ENCODE measurements around the gene SLC10A7.

The SLC10A7 gene

DNA sequence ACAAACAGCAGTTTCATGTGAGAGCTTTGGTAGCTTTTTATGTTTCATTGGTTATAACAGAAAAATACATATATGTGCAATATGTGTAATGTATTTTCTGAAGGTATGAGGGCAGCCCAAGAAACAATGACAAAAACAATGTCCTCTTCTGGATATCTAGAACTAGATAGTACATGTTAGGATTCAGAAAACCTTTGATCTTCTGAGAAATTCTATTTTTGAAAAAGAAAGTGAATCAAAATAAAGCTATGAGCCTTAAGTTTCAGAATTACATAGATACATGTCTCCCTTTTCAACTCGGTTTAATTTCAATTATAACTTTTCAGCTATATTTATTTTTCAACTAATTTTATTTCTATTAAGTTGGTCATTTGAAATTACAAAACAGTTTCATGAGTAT, 175.5 kb downstream of the SLC10A7 start:
- no peak for DNase-seq

DNA sequence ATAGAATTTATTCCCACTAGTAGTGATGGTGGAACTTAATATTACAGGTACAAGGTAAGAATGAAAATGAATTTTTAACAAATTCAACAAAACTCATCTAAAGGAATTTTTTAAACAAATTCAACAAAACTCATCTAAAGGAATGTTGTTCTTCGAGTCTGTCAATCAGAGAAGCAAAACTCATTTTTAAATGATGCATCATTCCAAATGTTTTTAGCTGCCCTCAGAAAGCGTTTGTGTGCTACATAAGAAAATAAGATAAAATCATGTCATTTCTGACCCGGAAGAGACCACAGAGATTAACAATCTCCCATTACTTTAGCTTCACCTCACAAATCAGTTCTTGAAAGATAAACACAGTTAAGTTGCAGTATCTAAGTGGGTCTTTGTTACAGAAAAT, 178.0 kb downstream of the SLC10A7 start:
- no peak for DNase-seq

DNA sequence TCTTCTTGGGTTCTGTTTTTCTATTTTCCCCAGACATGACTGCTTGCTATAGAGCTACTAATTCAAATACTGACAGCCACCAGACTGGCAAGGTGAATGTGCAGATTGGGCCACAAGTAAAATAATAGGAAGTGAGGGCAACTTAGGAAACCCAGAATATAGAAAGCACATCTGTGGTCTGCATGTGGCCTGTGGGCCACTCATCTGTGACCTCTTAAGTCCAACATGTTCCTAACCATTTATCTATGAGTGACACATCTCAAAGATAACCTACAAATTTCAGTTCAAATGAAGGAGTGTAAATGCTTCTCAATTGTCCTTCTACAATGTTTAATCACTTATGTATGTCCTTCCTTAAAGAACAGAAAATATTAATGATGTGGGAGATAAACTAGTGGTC, 178.5 kb downstream of the SLC10A7 start:
- no peak for DNase-seq

DNA sequence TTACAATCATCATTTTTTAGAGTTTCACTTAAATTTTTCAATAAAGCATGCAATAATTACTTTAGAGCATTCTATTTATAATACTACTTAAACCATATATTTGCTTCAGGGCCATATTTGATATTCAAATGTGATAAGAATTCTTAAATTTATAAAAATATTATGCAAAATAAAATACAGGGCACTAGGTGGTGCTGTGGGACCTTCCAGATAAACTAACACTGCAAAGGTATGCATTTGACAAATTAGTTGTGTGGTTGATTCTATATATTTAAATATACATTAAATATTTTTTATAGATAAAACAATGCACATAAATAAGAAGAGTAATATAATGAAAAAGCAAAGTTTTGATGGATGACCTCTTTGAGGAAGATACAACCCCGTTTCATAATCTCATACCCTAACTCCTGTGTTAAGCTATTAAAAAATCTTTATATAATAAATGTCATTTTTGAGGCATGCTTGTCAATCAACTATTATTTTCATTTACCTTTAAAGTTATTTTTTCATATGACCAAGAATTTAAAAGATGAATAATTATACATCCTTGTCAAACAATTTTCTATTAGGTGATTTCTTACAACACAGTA, 179.0 kb downstream of the SLC10A7 start:
- no peak for DNase-seq

DNA sequence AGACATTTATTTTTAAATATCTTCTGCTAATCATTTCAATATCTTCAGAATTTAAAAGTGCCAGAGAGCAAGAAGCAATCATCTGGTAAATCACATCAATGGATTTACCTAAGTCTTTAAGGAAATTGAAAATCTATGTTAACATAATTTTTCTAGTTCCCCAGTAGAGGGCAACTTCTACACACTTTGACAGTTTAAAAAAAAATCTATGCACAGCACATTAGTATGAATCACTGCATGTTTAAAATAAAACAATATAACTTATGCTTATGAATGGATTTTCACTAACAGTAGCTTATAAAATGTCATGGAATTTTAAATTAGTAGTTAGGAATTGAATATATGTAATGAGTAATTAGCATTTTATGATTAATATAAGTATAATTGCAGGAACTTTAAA, 180.9 kb downstream of the SLC10A7 start:
- DNase-seq: no peak

DNA sequence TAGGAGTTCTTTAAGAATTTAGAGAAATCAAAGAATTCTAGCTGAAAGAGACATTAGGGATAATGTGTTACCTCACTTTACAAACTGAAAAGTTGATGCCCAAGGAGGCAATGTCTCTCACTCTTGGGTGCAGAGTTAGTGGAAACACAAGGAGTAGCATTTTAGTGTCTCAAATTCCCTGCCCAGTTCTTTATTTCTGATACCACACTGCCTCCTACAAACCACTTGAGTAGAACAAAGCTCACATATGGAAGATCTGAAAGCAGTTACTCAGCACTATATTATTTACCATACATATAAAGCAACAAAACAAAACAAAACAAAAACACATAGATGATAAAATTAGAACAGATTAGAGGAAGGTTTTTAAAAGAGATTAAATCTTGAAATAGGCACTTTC, 183.2 kb downstream of the SLC10A7 start:
- no peak for DNase-seq

DNA sequence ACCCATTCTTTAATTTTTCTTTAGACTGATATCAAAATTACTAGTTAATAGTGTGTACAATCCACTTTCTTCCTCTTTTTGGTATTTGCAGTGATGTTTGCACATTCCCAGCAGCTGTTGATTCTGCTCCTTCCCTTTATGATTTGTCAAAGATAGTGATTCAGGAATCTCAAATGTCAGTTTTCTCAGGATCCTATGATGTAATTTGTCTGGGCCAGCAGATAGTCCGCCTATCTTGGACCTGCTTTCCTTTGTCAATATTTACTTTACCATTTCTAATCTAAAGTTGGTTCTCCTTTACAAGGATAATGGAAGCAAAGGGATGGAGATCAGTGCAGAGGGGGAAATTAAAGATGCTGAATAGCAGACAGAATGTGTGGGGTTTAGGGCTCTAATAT, 185.3 kb downstream of the SLC10A7 start:
- no peak for DNase-seq

DNA sequence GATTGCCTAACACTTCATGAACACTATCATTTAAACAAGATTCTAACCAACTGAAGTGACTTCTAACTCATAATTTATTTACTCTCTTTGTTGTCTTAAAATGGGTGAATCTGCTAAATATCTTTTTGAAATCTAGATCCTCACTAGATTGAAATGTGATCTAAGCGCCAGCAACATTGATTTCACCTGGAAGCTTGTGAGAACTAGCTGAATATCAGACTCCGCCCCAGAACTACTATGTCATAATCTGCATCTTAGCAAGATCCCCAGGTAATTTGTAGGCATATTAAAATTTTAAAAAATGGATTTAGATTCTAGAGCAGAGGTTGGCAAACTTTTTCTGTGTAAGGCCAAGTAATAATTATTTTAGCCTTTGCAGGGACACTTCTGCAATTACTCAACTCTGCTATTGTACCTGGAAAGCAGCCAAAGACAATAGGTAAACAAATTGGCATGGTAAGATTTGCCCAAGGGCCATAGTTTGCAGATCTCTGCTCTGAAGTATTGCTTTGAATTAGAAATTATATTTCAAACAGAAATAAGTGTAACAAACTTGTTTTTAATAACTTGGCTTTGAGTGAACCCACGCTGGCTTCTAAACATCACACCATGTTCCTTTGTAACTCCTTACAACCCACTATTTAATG, 185.9 kb downstream of the SLC10A7 start:
- DNase-seq: no peak

DNA sequence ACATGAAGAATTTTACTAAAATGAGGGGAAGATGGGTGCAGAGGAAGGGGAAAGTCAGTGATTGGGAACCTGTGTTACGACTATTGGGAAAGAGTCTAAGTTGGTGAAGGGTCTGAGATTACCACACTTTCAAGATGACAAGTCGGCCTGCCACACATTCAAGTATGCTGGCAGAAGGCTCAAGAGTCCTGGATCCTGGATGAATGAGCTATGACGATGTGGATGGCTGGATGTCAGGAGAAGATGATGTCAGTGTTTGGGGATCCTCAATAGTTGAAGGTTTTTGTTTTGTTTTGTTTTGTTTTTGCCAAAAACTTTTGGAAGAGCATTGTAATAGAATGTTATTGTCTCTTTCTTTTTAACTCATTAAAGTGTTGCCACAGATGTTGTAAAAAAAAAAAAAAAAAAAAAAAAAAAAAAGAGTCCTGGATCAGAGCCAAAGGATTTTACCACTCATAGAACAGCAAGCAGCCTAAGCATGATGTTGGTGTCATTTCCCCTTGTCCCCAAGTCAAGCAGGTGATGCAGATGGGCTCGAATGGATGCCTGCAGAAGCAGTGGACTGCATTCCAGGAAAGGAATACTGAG, 186.8 kb downstream of the SLC10A7 start:
- DNase-seq: no peak

DNA sequence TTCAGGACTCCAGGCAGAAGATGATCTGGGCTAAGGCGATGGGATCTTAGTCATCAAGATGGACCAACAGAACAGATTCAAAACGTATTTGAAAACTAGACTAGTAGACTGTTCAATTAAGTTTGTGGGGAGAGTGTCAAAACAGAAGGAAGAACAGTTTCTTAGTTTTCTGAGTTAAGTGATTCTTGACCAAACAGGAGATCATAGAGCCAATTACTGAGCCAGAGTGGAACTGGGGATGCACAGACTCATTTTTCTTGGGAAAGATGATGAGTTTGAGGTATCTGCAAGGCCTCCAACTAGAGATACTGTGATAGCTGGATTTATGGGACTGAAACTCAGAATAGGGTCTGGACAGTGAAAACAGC, 187.9 kb downstream of the SLC10A7 start:
- DNase-seq: no peak

DNA sequence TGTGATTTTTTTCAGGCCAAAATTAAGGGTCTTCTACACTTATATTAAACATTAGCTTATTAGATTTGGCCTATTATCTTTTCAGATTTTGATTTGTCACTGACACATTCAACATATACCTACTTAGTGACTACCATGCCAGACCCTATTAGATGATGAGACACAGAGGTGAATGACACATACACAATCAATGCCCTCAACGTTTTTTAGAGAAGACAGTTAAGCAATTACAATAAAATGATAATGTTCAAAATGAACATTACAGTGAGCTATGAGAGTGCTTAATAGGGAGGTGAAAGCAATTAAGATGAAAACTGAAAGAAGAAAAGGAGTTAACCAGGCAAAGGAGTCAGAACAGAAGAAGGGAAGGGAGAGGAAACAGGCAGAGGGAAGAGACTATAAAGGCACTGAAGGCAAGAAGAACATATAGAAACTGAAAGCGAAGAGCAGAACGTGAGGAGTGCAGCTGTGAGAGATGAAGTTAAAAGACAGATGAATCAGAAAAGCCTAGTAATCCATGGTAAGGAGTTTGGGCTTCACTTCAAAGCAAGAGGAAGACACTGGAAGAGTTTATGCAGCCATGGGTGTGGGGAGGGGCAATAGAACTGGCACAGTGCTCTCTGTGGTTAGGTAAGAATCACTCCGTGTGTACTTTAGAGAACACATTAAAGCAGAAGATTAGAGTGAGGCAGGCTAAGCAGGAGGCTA, 188.4 kb downstream of the SLC10A7 start:
- no peak for DNase-seq

DNA sequence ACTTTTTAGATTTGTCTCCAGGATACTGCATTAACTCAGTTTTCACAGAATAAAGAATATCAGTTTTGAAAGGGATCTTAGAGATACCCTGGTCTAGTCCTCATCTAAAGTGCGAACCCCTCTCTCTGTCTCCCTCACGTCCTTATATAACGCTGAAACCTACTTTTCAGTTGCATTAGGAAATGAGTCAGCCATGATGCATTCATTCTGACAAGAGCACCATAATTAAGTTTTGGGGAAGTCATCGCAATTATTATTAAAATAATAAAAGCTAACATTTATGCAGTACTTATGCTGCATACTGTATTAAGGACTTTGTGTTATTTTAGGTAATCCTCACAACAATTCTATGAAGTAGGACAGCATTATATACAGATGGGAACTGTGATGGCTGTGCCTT, 191.3 kb downstream of the SLC10A7 start:
- DNase-seq: no peak

DNA sequence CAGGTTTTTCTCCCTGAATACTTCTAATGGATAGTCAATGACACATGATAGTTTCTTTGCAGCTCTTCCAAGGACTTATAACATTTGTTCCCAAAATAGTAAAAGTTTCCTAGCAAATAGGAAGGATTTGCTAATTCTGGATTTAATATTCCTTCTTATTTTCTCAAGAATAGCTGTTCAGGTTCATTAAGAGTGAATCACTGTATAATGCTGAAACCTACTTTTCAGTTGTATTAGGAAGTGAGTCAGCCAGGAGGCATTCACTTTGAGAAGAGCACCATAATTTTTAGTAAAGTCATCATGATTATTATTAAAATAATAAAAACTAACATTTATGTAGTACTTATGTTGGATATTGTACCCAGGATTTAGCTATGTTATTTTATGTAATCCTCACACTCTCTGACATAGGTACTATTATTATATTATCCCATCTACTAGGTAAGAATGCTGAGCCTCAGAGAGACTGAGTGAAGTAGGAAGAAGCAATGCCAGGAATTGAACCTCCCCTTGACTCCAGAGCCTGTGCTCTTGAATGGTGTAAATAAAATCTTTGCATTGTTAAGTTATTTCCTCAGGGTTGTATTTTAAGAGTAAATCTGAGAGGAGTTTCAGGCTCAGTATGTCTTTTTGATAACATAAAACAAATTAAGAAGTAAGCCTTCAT, 192.6 kb downstream of the SLC10A7 start:
- no peak for DNase-seq

DNA sequence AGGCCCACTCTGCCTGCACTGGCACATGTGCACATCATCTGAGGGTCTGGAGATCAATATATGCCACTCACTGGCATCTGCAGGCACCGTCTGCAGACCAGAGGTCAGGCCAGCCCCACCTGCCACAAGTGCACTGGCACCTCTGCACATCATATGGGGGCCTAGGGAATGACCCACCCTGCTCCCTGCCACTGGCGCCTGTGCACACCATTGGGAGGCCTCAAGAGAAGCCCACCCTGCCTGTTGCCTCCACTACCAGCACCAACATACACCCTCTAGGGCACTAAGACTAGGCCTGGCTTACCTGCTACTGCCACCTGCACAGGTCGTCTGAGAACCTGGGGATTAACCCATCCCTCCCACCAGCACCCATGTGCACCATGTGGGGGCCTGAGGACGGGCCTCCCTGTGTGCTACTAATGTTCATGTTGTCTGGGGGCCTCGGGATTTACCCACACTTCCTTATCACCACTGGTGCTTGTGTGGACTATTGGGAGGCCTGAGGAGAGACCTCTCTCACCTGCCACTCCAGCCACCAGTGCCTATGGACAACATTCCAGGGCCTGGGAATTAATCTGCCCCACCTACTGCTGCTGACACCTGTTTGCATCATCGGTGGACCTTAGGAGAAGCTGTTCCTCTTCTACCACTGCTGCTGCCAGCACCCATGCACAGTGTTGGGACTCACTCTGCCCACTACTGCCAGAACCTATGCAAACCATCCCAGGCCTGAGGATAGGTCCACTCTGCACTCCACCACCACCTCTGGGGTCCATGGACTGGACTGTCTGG, 193.7 kb downstream of the SLC10A7 start:
- DNase-seq: no peak

DNA sequence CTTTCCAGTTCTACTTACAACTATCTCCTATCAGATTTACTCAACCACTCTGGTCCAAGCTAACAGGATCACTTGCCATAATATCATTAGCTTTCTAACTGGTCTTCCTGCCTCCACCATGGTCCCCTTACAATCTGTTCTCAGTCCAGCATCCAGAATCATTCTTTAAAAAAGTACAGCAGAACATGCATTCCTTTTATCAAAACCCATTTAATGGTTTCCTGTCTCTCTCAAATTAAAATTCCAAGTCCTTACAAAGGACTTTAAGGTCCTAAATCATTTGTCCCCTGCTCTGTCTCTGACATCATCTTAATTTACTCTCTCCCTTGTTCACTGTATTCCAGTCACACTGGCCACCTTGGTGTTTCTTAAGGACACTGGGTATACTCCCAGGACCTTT, 202.8 kb downstream of the SLC10A7 start:
- no peak for DNase-seq

DNA sequence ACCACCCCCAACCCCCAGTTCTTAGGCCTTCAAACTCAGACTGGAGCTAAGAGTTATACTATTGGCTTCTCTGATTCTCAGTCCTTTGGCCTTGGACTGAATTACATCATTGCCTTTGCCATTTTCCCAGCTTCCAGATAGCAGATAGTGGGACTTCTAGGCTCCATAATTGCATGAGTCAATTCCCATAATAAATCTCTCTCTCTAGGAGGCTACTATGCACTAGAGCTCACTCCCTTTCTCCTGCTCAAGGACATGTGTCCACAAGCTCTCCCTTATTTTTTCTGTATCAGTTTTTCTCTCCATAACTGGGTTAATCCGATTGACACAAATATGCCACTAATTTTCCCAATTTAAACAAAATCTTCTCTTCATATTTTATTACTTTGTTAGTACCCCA, 204.0 kb downstream of the SLC10A7 start:
- no peak for DNase-seq

DNA sequence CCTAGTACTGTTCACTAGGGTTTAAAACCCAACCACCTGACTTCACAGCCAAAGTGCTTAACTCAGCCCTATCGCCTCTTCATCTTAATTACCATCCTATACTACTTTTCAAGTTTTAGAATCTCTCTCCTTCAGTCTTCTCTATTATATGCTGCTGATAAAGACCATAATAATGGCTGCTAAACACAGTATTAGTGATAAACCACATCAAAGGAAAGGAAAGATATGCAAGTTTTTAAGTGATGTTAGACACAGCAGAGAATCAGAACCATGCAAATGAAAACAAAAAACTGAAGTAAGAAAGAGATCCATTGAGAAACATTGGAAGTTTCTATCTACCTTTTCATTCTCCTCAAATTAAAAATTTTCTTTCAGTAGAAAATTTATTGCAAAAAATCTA, 206.6 kb downstream of the SLC10A7 start:
- DNase-seq: no peak

DNA sequence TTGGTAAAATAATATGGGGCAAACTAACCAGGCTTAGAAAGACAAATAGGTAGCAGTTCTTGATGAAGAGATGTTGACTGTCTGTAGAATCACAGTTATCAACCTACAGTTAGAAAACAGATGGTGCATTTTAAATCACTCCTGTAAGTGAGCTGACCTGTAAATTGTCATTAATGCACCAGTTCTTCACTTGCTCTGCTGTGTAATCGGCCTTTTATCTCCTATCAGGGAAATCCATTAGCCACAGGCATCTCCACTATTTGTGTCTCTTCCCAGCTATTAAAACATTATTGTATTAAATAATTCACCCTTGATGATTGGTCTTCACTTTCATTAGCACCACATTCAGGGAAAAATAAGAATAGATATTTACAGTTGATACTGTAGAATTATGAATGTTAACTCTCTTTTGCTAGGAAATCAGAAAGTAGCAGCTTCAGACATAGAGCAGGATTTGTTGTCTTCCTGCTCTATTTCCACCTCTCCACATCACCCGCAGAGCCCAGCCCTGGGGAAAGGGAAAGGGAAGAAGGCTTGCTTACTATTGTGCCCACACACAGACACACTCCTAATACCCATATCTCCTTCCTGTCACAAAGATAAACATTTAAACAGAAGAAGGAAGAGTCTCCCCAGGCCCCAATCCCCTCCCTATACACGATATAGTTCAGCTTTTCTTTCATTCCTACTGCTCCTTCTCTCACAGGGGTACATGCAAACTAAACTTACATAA, 210.3 kb downstream of the SLC10A7 start:
- no peak for DNase-seq

DNA sequence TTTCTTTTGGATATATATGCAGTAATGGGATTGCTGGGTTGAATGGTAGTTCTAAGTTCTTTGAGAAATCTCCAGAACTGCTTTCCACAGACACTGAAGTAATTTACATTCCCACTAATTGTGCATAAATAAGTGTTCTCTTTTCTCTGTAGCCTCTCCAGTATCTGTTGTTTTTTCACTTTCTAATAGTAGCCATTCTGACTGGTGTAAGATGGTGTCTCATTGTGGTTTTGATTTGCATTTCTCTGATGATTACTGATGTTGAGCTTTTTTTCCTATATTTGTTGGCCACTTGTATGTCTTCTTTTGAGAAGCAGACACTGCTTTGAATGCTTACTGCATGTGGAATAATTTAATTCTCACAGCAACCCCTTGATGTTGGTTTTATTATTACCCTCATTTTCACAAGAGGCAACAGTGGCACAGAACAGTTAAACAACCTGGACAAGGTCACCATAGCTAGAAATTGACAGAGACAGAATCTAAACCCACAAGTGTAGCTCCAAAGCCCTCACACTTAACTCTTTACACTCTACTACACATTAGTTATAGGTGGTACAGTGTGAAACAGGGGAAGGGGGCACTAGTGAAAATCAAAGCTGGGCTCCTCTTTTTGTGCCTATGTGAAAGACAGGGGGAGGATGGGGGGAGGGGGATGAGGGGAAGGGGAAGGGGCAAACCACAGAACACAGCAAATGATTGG, 211.3 kb downstream of the SLC10A7 start:
- no peak for DNase-seq

DNA sequence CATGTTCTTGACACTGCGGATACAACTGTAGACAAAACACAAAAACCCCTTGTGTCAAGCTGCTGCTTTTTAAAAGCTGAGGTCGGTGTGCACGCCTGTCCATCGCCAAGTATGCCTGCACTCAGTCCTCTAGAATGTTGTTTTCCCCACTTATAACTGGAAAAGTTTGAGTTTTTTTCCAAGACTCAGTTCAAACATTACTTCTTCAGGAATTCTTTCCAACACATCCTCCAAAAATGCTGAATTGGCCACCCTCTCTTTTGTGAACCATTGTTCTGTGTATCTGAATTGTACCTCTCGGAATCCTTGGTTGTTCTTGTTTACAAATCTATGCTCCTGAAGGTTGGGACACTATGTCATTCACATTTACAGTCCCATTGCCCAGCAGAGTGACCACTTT, 212.8 kb downstream of the SLC10A7 start:
- DNase-seq: no peak

DNA sequence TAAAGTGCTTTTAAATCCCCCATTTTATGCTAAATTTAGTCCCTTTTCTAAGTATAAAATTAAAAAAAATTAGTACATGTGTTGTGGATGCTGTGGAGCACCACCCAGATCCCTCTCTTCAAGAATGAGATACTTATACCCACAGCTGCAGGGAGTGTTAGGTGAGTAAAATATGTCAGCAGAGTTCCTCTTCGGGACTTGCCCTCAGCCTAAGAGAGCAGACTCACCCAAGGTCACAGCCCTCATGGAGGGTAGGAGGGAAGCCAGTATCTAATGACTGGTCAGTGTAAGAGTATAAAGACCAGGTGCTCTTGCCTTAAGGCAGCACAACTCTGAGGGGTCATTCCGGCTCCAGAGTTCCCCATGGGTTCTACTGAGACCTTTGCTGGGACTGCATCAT, 218.9 kb downstream of the SLC10A7 start:
- no peak for DNase-seq

DNA sequence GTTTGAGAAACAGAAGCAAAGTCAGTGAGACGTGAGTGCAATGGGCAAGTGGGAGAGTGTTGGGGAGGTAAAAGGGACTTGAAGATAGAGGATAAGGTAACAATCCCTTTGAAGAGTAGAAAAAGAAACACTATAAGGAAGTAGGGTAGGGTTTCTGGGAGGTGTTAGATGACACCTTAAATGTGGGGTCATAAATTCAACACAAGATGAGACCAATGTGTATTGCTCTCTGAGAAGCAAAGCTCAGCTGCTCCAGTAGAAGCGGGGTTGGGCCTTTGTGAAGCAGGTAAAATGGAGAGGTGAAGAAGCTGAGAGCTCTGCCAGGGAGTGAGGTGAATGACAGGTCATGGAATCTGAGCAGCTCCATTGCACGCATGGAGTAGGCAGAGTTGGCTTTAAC, 222.1 kb downstream of the SLC10A7 start:
- no peak for DNase-seq

All from NCI-H446 treated with DMSO at 0.1 percent for 48 hours (cell line).